Upper lobe of left lung (tissue), 6 donors: ENCODE measurements around the gene ITGAD. TPM values are rescaled to one million over a fixed set of nuclear protein-coding genes. Genes with fewer than 3 reads are reported as not detected.
A peak's percentile ranks its signal among the peaks of the same experiment; 100 is the strongest.

Source experiments
- ATAC-seq, 2 donors: fragments of 200-7000 bp; cut with Tn5 transposase; one replicate each; pipeline ENCODE4 v1.9.1; 2022; ENCODE audit warnings: mild to moderate bottlenecking in 2 of 2, moderate library complexity in 2 of 2; ENCODE audit not compliant: low FRiP score in 2 of 2
- DNase-seq, 2 donors: peaks; one replicate each; pipeline ENCODE4 v3.0.0-alpha.2; 2019 to 2020
- H3K27ac ChIP-seq, 4 donors: fragments of 200-600 bp; sonication (generic); one replicate each; pipeline ENCODE4 v1.5.1; 2016 to 2019
- H3K27me3 ChIP-seq, 4 donors: fragments of 200-600 bp; sonication (generic); one replicate each; pipeline ENCODE4 v1.5.1; 2017 to 2019
- H3K36me3 ChIP-seq, 4 donors: fragments of 200-600 bp; sonication (generic); one replicate each; pipeline ENCODE4 v1.5.1; 2016 to 2019
- H3K4me1 ChIP-seq, 4 donors: fragments of 200-600 bp; sonication (generic); one replicate each; pipeline ENCODE4 v1.5.1; 2018 to 2019
- H3K4me3 ChIP-seq, 4 donors: fragments of 200-600 bp; sonication (generic); one replicate each; pipeline ENCODE4 v1.5.1; 2017 to 2019; ENCODE audit warnings: mild to moderate bottlenecking in 2 of 4, moderate library complexity in 1 of 4
- H3K9me3 ChIP-seq, 4 donors: fragments of 200-600 bp; sonication (generic); one replicate each; pipeline ENCODE4 v1.5.1; 2018 to 2019
- CTCF ChIP-seq, 6 experiments: fragments of 450-650 bp in 4 of 6; fragments of 200-600 bp in 2 of 6; sonication (generic) in 2 of 6; IDR thresholded peaks; one replicate each; pipeline ENCODE4 v1.5.1; 2016 to 2019; ENCODE audit warnings: antibody characterized with exemption in 6 of 6
- EP300 ChIP-seq, 4 donors: sonication (generic); formaldehyde crosslinking; IDR thresholded peaks; one replicate each; pipeline ENCODE4 v1.5.1; 2017; ENCODE audit warnings: antibody characterized with exemption in 4 of 4, control low read depth in 2 of 4
- POLR2A ChIP-seq, 4 donors: fragments of 450-650 bp; IDR thresholded peaks; one replicate each; pipeline ENCODE4 v1.5.1; 2016 to 2017; ENCODE audit warnings: antibody characterized with exemption in 4 of 4, mild to moderate bottlenecking in 2 of 4
- POLR2AphosphoS5 ChIP-seq, 2 donors: sonication (generic); formaldehyde crosslinking; IDR thresholded peaks; one replicate each; pipeline ENCODE4 v1.5.1; 2017; ENCODE audit warnings: antibody characterized with exemption in 2 of 2
- WGBS, 2 donors: methylation state at CpG; one replicate each; pipeline ENCODE4 v1.1.5; 2017 to 2018; 5-methylcytosine and 5-hydroxymethylcytosine counted together
- total RNA-seq, 6 donors: library from RNA; depleted of rRNA in 4 of 6; stranded (reverse); fragments of >200 nt in 4 of 6; gene quantifications; one replicate each; pipeline versions ENCODE4 v1.1.0 to v1.2.1, GENCODE V29; 2016 to 2021
- donor health status: DM: no; HTN: no; CAD: no; lungs with moderate emphysema.
- donor health status: DM: no; HTN: yes; CAD: no; lungs with severe emphysema.

Gene ITGAD
- total RNA-seq, 6 donors from 2014 or later: 0.15 to 0.69 (median 0.52) TPM; not detected in 3

- peaks cover 2 to 42% (median 17%) of the 10 kb centered on the region in 4 donors for H3K36me3 ChIP-seq
- DNase-seq (no peak), ATAC-seq (no peak)
- 81 to 89% methylated on average over 3 of the region's 3 CpGs for WGBS, 2 donors
- no peaks in the 10 kb centered on the region for H3K9me3 ChIP-seq
- H3K27me3 ChIP-seq: no peaks in the 10 kb centered on the region
- no peak overlapping the region for H3K4me3 ChIP-seq
- no peak for TF ChIP-seq EP300 (IDR thresholded peaks at IDR 0.05)
- H3K4me1 ChIP-seq: peaks cover 17 to 34% (median 19%) of the 10 kb centered on the region in 4 donors
- peak overlapping the region in 3 of 4 donors; percentile 88 to 98 (median 92) for H3K27ac ChIP-seq
These were observed 77.5 kb downstream of the ITGAD start for GRCh38 chr16:31470615-31471014.

GRCh38 chr16:31471241-31471874 is 78.2 kb downstream of the ITGAD start:
- H3K4me3 ChIP-seq: peak overlapping the region; percentile 52 to 75 (median 62)
- no peak for TF ChIP-seq EP300 (IDR thresholded peaks at IDR 0.05)
- TF ChIP-seq CTCF (IDR thresholded peaks at IDR 0.05): no peak
- no peak for TF ChIP-seq POLR2A (IDR thresholded peaks at IDR 0.05)
- no peak for TF ChIP-seq POLR2AphosphoS5 (IDR thresholded peaks at IDR 0.05)
- peak overlapping the region; percentile 85 to 98 (median 90) for H3K27ac ChIP-seq
- H3K4me1 ChIP-seq: peaks cover 20 to 42% (median 26%) of the 10 kb centered on the region in 4 donors
- ATAC-seq (no peak), DNase-seq (no peak)
- H3K36me3 ChIP-seq: peaks cover 0 to 42% (median 13%) of the 10 kb centered on the region in 4 donors
- 55 to 81% methylated on average over 3 to 14 of the region's 15 CpGs for WGBS, 2 donors
- no peaks in the 10 kb centered on the region for H3K27me3 ChIP-seq
- H3K9me3 ChIP-seq: no peaks in the 10 kb centered on the region

- no peaks in the 10 kb centered on the region for H3K9me3 ChIP-seq
- WGBS, 2 donors: 2% methylated on average over 33 to 43 of the region's 63 CpGs
- no peaks in the 10 kb centered on the region for H3K27me3 ChIP-seq
- peak within 1 kb of the TSS; percentile 85 to 98 (median 90) for H3K27ac ChIP-seq
- H3K4me3 ChIP-seq: peak within 1 kb of the TSS; percentile 52 to 75 (median 62)
- ATAC-seq (peak in 1 of 2 donors; percentile 75), DNase-seq (peak; percentile 43 to 90)
- peaks cover 0 to 43% (median 10%) of the 10 kb centered on the region in 4 donors for H3K36me3 ChIP-seq
- H3K4me1 ChIP-seq: peaks cover 21 to 46% (median 27%) of the 10 kb centered on the region in 4 donors
- TF ChIP-seq POLR2A (IDR thresholded peaks at IDR 0.05) (no peak), EP300 (IDR thresholded peaks at IDR 0.05) (no peak), POLR2AphosphoS5 (IDR thresholded peaks at IDR 0.05) (peak in 1 of 2 donors; percentile 10)
These were observed 79.0 kb downstream of the ITGAD start, which contains the start of gene TGFB1I1 for GRCh38 chr16:31471875-31472708. TGFB1I1 (plus strand) TSS chr16:31472152; CDS start chr16:31472189, 37 bp downstream.

- H3K9me3 ChIP-seq: no peaks in the 10 kb centered on the region
- 2 to 30% methylated on average over 9 to 16 of the region's 20 CpGs for WGBS, 2 donors
- peak overlapping the region; percentile 52 to 75 (median 62) for H3K4me3 ChIP-seq
- peak in 1 of 2 donors; percentile 36 for TF ChIP-seq POLR2AphosphoS5 (IDR thresholded peaks at IDR 0.05)
- TF ChIP-seq EP300 (IDR thresholded peaks at IDR 0.05): no peak
- TF ChIP-seq CTCF (IDR thresholded peaks at IDR 0.05): peak; percentile 63 to 86 (median 76)
- H3K27ac ChIP-seq: peak overlapping the region; percentile 85 to 98 (median 90)
- H3K27me3 ChIP-seq: no peaks in the 10 kb centered on the region
- H3K36me3 ChIP-seq: peaks cover 0 to 47% (median 14%) of the 10 kb centered on the region in 4 donors
- H3K4me1 ChIP-seq: peaks cover 21 to 53% (median 29%) of the 10 kb centered on the region in 4 donors
- DNase-seq (peak; percentile 91 to 93), ATAC-seq (peak; percentile 83 to 92)
These were observed 79.6 kb downstream of the ITGAD start for GRCh38 chr16:31472709-31473203.

- Histone ChIP-seq H3K9me3 (no peaks in the 10 kb centered on the region), H3K27me3 (no peaks in the 10 kb centered on the region), H3K4me3 (peak overlapping the region in 1 of 4 donors; percentile 68), H3K36me3 (peaks cover 0 to 50% (median 14%) of the 10 kb centered on the region in 4 donors), H3K27ac (peak overlapping the region in 2 of 4 donors; percentile 92 to 98), H3K4me1 (peaks cover 21 to 59% (median 30%) of the 10 kb centered on the region in 4 donors)
- TF ChIP-seq POLR2AphosphoS5 (IDR thresholded peaks at IDR 0.05) (no peak), POLR2A (IDR thresholded peaks at IDR 0.05) (no peak), EP300 (IDR thresholded peaks at IDR 0.05) (no peak), CTCF (IDR thresholded peaks at IDR 0.05) (no peak)
- WGBS, 2 donors: 91 to 93% methylated on average over 13 to 17 of the region's 17 CpGs
- no peak for DNase-seq
- no peak for ATAC-seq
These were observed 80.3 kb downstream of the ITGAD start for GRCh38 chr16:31473264-31473984.
